ENCODE data around the gene NAPSA. TPM values are rescaled to one million over a fixed set of nuclear protein-coding genes. Genes with fewer than 3 reads are reported as not detected.
A peak's percentile ranks its signal among the peaks of the same experiment; 100 is the strongest.

The NAPSA gene
- total RNA-seq, 1 donor from 2014 or later = 1.6 TPM

- no peak overlapping the region for H3K27ac ChIP-seq
- H3K9me3 ChIP-seq = no peaks in the 10 kb centered on the region
- TF ChIP-seq CTCF (IDR thresholded peaks at IDR 0.05) = no peak
- no peaks in the 10 kb centered on the region for H3K27me3 ChIP-seq
- intact Hi-C loops (cut with DNase I) = no loop called here
- peaks cover 0 to 8% of the 10 kb centered on the region in 2 donors for H3K4me1 ChIP-seq
- H3K36me3 ChIP-seq = no peaks in the 10 kb centered on the region
- no peak overlapping the region for H3K4me3 ChIP-seq
- DNase-seq (ENCODE audit: low spot score in 2 of 2) = no peak
These were observed 30.6 kb downstream of the NAPSA start for GRCh38 chr19:50334741-50335421.

- peak overlapping the region; percentile 24 to 46 for H3K27ac ChIP-seq
- no peaks in the 10 kb centered on the region for H3K9me3 ChIP-seq
- H3K4me3 ChIP-seq = peak overlapping the region; percentile 24 to 53
- intact Hi-C loops (cut with DNase I) = no loop called here
- peak in 1 of 2 donors; percentile 80 for DNase-seq (ENCODE audit: low spot score in 2 of 2)
- H3K36me3 ChIP-seq = no peaks in the 10 kb centered on the region
- peaks cover 0 to 13% of the 10 kb centered on the region in 2 donors for H3K4me1 ChIP-seq
- no peak for TF ChIP-seq CTCF (IDR thresholded peaks at IDR 0.05)
- H3K27me3 ChIP-seq = no peaks in the 10 kb centered on the region
These were observed 31.5 kb downstream of the NAPSA start for GRCh38 chr19:50333737-50334617.

- intact Hi-C loops (cut with DNase I) = no loop called here
- no peak for TF ChIP-seq CTCF (IDR thresholded peaks at IDR 0.05)
- no peaks in the 10 kb centered on the region for H3K36me3 ChIP-seq
- H3K27me3 ChIP-seq = no peaks in the 10 kb centered on the region
- DNase-seq (ENCODE audit: low spot score in 2 of 2) = peak; percentile 74 to 92
- no peaks in the 10 kb centered on the region for H3K9me3 ChIP-seq
- H3K4me3 ChIP-seq = peak overlapping the region; percentile 24 to 53
- H3K27ac ChIP-seq = peak overlapping the region; percentile 24 to 31
- H3K4me1 ChIP-seq = peaks cover 0 to 13% of the 10 kb centered on the region in 2 donors
These were observed 32.2 kb downstream of the NAPSA start for GRCh38 chr19:50333235-50333736.

GRCh38 chr19:50332244-50333038, 33.0 kb downstream of the NAPSA start:
- H3K4me1 ChIP-seq = peaks cover 0 to 13% of the 10 kb centered on the region in 2 donors
- TF ChIP-seq CTCF (IDR thresholded peaks at IDR 0.05) = no peak
- no peaks in the 10 kb centered on the region for H3K36me3 ChIP-seq
- peak overlapping the region; percentile 24 to 53 for H3K4me3 ChIP-seq
- H3K9me3 ChIP-seq = no peaks in the 10 kb centered on the region
- no peak for DNase-seq (ENCODE audit: low spot score in 2 of 2)
- H3K27me3 ChIP-seq = no peaks in the 10 kb centered on the region
- H3K27ac ChIP-seq = peak overlapping the region; percentile 24 to 31
- intact Hi-C loops (cut with DNase I) = no loop called here

- no peak for TF ChIP-seq CTCF (IDR thresholded peaks at IDR 0.05)
- DNase-seq (ENCODE audit: low spot score in 2 of 2) = no peak
- Histone ChIP-seq H3K4me1 (peaks cover 0 to 13% of the 10 kb centered on the region in 2 donors), H3K9me3 (no peaks in the 10 kb centered on the region), H3K36me3 (no peaks in the 10 kb centered on the region), H3K27me3 (no peaks in the 10 kb centered on the region), H3K27ac (peak overlapping the region; percentile 0 to 24), H3K4me3 (no peak overlapping the region)
- intact Hi-C loops (cut with DNase I) = no loop called here
These were observed 33.5 kb downstream of the NAPSA start for GRCh38 chr19:50331994-50332243.

All from ascending aorta (tissue), 2 donors.